ENCODE results near the gene RALGAPB.

GRCh38 chr20:38551056-38551626, 78.5 kb downstream of the RALGAPB start:
- no peak for TF ChIP-seq USF1 (IDR thresholded peaks at IDR 0.05)
- no peak for TF ChIP-seq EP300 (IDR thresholded peaks at IDR 0.05; ENCODE audit: borderline replicate concordance)
- no peak for TF ChIP-seq REST (IDR thresholded peaks at IDR 0.05; ENCODE audit: low read depth)
- TF ChIP-seq MAX (IDR thresholded peaks at IDR 0.05), result no peak
- no peak for TF ChIP-seq TEAD4 (IDR thresholded peaks at IDR 0.05)
- no peak for TF ChIP-seq NFIC (IDR thresholded peaks at IDR 0.05)
- no peak for TF ChIP-seq ZBTB7A (IDR thresholded peaks at IDR 0.05; ENCODE audit: low read depth)

Measured in Ishikawa (cell line).